NCI-H2107 treated with DMSO at 0.1 percent for 48 hours (cell line): ENCODE data around the gene LTBP2.

ENCODE experiments used
- DNase-seq: peaks from one replicate; lab custom pipeline; 2025; ENCODE audit not compliant: unreplicated experiment; lab: John Stamatoyannopoulos, UW

Gene LTBP2

DNA sequence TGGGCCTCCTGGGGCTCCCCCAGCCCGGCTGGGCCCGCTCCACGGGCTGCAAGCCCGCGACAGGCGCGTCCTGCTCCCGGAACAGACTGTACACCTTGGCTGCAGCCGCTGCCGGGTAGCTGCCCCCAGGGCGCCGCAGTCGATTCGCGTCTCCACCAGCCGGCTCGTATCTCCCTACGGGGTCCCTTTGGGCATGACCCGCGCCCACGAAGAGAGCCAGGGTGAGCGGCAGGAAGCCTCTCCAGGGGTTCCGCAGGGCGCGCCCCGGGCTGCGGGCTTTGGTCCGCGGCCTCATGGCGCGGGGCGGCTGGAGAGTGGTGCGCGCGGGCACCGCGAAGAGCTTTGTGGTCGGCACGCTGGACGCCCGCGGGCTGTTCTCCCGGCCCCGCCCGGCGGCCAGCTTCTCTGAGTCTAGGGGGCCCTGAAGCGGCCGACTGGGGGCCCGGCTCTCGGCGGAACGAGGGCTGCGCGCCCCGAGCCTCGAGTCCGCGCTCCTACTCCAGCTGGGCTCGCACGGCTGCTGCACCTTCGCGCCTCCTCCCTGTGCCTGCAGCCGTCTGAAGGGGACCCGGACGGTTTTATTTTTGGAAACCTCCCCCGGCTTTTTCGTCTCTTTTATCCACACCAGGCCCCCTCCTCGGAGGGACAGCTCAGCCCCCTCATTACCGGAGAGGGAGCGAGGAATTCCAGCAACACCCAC lies at the start of gene LTBP2:
Gene LTBP2, minus strand, starts transcription at position 588 of the 700 bp plus-strand sequence. Its CDS starts 293 bp downstream, at position 295.
- DNase-seq: no peak

DNA sequence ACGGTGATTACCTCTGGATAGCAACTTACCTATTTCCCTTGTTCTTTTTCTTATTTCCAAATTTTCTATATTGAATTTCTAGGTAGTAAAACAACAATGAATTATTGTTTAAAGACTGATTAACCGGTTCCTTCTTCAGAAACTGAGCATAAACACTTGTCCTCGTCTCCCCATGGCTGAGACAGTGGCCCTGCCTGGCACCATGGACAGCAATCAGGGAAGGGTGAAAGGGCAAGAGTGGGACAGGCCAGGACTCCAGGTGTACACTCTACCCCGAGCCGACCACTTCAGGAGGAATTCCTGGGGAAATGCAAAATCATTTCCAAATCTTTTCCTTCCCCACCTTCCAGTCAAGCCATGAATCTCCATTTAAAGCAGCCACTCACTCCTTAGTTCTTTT lies 48.8 kb upstream of the LTBP2 start:
- no peak for DNase-seq

DNA sequence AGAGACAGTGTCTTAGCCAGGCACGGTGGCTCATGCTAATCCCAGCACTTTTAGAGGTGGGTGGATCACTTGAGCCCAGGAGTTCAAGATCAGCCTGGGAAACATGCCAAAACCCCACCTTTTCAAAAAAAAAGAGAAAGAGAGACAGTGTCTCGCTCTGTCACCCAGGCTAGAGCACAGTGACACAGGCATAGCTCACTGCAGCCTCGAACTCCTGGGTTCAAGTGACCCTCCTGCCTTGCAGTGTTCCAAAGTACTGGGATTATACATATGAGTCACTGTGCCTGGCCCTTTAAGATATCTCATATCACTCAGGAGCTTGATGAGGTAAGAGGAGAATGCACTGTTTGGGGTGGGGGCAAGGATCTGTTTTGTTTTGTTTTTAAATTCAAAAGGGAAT lies 48.1 kb upstream of the LTBP2 start:
- no peak for DNase-seq

DNA sequence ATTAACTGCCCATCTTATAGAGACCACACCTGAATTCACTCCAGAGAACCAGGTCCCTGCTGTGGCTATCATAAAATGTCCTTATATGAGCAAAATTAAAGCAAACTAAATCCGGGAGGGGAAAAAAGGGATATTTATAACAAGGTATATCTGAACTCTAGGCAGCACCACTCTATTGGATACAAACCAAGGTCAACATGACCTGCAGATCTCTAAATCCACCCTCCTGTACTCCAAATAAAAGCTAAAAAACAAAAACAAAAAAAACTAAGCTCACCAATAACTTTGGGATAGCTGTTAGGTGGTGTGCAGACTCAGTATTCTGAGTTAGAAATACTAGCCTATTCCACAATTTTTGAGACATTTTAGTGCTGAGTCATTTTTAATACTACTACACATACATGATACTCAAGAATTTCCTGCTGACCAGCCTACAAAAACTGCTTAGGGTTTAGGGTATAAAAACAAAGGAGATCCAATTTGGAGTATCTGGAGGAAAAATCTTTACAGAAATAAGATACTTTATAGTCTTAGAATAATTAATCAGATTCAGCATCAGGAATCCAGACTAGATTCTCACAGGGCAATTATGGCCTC lies 46.6 kb upstream of the LTBP2 start:
- DNase-seq: no peak

DNA sequence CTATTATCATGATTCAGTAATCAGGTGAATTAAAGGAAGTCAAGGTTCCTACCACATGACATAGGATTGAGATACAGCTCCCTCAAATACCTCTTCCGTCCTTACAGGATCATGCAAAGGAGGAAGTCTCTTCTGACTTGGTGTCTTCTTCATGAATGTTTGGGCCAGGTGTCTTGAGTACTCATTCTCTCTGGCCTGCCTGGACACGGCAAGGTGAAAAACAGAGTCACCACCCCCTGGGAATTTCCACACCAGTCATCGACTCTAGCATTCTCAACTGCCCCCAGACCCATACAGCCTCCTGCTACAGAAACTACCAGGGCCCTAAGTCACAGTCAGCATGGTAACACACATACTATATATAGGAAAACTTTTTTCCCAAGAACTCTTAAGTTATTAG lies 44.9 kb upstream of the LTBP2 start:
- no peak for DNase-seq

DNA sequence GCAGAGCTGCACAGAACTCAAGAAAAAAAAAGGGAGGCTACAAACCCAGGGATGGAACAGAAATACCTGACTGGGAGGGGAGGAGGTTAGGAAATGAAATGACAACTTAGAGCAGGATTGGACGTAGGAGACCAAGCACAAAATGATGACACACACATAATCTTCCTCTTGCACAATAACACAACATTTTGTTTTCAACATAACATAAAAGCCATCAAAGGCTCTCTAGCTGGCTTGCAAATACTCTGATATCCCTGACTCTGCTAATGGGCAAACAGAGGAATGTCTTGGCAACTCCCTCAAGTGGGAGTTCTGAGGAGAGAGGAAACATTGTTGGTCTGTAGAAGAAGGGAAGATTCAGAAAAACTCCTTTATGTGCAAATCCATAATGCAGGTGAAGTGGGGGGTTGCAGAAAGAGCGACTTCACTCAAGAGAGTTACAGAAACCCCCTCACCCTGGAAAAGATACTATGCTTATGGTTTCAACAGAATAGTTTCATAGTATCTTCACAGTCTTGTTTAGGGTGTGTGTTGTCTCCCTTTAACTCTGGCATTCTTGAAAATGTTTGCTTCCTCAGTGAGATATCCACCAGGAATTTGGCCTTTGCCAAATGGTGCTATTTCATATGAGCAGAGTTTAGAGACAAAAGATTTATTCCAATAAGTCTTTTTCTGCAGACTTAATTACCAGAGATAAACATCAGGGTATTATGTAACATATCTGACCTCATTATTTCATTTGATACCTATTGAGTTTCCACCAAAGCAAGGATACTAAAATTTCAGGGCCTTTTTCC lies 43.8 kb upstream of the LTBP2 start:
- DNase-seq: no peak

DNA sequence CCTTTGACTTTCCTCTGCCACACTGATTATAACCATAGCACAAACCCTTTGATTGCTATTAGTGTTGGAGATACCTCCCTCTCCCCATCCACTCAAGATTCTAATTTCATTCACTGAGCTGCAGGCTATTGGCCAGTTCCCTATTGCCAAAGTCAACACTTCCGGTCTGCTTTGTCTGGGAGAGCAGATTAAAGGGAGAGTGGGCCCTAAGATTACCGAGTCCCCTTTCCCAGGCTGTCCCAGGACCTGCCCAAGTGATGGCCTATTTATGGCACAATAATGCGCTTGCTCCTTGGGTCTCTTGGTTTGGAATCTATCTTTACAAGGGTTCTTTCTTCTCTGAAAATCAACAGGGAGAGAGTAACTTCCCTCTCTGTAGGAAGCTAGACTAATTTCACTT lies 42.9 kb upstream of the LTBP2 start:
- DNase-seq: no peak

DNA sequence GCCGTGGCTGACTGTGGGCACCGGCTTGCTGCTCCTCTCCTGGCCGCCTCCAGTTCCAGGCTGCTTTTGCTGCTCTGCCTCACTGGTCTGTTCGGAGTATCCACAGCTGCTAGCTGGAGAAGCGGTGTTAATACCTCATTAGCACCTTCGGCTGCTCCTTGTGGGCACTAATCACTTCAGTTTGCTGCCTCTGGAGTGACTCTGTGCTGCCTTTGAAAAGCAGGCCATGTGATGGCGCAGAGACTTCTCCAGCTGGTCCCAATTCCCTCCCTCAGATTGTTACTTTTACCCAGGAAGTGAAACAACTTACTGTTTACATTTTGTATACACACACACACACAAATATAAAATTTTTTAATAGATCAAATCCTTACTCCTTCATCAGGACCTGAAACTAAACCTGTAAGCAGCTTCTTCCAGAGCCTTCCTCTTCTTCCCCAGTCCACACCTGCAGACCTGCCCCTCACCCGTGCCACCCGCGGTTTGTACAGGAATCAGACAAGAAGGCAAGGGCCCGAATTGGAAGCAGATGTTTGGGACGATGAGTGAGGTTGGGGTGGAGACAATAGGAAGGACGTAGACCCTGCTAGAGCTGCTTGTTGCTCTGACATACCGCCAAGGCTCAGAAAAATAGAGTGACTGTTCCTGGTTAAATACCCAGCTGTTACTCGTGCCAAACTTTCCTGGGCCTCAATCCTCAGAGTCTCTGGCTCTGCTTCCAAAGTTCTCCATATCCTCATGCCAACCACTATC lies 41.5 kb upstream of the LTBP2 start:
- DNase-seq: no peak

DNA sequence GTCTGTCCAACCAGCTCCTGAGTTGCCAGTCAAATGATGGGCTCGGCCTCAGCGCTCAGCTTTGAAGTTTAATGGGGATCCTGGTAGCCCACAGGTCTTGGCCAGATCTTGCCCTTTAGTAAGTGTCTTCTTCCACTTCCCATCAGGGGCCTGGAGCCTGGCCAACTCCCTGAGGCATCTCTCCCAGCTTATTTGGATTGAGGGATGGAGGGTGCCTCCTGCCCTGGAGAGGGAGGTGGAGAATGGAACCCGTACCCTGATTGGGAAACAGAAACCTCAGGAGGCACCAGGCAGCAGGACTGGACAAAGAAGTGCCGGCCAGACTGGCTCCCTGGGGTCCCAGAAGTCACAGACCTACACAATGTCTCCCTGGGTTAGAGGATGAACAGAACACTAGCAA lies 40.5 kb upstream of the LTBP2 start:
- no peak for DNase-seq

DNA sequence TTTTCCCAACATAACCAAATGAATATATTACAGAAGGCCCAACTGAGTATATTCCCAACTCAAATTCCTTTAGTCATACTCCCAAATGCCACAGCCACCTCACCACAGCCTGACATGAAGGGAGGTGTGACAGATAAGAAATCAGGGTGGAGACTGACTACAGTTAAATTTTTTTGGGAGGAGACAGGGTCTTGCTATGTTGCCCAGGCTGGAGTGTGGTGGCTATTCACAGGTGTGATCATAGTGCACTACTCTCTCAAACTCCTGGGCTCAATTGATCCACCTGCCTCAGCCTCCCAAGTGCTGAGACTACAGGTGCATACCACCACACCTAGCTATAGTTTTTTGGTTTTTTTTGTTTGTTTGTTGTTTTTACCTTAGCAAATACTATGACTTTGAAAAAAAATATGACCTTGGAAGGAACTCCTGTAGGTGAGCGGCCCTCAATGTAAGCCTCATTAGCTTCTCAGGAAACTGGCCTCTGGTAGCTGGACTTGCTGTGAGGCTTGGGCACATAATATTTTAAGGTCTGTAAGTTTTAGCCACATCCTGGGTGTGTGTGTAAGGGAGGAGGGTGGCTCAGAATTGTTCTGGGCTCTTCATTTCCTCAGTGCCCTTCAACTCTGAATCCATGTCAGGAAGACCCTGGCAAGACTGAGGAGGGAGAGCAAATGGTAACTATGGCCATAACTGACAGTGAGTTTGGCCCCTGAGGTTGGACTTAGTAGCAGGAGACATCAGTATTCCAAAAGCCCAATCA lies 39.1 kb upstream of the LTBP2 start:
- DNase-seq: no peak

DNA sequence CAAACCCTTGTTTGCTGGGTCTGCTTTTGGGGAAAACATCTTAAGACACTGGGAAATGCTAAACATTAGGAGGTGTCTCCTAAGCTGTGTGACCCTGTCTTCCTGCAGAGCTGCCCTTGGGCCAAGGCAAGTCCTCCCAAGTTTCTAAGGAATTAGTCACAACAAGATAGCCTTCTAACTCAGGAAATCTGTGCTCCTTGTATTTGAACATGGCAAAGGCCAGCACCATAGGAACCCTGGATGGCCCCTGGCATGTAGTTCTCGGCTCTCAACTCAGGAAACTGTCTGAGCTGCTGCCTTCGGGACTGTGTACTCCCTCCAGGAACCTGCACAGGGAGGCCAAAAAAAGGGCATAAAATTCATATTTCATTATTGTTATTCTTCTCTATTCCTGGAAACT lies 37.6 kb upstream of the LTBP2 start:
- DNase-seq: no peak

DNA sequence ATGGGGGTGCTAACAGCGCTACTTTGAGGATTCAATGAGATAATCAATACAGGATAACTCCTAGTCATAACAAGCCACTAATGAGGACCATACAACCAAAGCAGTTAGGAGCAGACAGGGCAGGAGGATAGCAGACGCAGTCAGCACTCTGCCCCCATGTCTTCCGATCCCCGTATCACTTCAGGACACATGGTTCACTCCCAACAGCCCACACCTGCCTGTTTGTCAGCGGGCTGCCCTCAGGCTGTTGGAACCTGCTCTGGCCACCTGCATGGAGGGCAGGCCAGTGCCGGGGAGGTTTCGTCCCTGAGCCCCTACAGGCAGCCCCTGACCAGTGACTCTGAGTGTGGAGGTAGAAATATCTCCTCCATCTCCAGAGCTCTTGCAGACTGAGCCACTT lies 37.1 kb upstream of the LTBP2 start:
- DNase-seq: no peak

DNA sequence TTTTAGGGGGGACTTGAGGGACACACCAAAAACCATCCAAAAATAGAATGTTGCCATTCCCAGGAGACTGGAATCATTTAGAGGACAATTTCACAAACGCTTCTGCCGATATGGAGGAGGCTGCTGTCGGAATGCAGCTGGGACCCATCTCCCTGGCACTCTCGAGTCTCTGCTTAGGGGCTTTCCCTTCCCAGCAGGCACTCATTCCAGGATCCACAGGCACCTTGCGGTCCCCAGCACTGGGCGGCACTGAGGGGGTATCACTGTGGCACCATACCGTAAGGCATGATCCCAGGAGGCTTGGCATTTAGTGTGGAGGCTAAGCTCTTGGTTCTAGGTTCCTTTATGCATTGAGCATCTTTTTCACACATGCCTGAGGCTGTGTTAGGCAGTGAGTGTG lies 36.6 kb upstream of the LTBP2 start:
- DNase-seq: no peak

DNA sequence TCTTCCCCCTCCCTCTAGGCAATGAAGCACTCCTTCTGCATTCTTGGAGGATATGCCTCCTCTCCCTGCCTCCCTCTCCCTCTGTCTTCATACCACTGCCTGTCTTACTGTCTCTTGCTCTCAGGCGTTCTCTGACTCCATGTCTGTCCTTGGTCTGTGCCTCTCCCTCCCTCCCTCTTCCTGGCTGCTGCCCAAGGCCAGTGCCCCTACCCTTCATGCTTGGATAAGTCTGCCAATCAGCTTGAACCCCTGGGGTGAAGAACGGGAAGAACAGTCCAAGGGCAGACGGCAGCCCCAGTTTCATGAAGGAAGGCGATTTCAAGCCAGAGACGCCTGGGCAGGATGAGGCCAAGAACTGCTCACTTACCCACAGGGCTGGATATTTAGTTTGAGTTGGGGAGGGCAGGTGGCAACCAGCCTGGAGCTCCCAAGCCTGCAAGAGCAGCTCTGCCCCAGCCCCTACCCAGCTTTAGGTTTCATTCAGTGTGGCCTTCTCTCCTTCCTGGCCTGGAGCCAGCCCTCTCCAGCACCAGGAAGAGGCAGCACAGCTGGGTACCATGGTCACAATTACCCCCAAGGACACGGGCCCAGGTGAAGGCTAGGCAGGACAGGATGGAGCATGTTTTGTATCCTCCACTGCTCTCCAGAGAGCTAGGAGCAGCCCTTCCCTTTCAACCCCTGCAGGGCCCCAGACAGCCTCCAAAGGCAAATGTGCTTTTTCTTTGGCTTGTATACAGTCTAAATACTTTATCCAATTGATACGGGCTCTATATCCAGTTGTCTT lies 35.8 kb upstream of the LTBP2 start:
- peak; percentile 80 for DNase-seq

DNA sequence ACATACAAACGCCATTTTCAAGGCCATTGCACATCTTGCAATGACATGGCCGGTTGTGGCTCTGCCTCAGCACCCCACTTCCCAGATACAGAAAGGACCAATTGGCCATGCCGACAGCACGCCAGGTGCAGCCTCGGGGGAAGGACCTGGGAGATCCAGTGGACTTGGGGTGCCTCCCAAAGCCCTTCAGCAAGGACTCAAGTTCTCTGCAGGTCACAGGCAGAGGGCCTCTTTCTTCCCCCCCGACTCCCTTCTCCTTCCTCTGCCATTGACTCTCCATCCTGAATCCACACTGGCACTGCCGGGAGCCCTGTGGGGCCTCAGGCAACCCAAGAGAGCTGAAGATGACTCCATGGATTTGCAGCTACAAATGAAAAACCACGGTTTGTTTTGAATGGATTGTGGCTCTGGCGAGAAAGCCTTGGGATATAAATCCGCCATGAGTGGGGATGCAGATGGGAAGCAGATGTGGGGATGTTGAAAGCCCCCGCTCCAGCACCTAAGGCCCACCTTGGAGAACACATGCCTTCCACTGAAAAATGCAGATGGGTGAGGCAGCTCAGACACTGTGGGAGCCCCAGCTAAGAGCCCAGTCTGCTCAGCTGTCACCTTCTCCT lies 35.1 kb upstream of the LTBP2 start:
- DNase-seq: no peak

DNA sequence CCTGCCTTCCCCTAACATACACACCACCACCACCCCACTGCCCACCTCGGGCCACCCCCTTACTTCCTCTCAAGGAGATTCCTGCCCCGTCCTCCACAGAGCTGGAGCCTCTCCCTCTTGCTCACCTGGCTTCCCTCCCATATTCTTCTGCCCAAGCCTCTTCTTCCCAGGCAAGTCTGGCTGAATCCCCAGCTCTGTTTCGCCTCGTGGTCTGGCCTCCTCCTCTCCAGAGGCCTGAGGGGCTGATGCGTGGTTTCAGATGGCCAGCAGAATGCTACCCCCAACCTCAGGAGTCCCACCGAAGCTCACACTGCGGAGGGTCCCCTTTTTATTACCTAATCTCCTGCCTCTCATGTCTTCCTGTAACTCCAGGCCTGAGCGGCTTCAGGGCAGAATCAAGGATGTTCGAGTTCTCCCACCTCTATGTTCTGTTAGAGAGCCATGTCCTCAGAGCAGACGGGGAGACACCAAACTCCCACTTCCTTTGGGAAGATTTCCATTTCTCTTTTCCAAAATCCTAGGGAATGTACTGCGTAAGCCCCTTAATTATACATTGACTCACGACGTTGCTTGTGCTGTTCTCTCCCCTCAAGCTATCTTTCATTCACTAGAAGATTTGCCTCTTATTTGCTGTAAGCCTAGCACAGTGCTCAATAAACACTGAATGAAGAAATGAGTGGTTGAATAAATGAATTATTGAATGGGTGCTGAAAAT lies 33.9 kb upstream of the LTBP2 start:
- no peak for DNase-seq

DNA sequence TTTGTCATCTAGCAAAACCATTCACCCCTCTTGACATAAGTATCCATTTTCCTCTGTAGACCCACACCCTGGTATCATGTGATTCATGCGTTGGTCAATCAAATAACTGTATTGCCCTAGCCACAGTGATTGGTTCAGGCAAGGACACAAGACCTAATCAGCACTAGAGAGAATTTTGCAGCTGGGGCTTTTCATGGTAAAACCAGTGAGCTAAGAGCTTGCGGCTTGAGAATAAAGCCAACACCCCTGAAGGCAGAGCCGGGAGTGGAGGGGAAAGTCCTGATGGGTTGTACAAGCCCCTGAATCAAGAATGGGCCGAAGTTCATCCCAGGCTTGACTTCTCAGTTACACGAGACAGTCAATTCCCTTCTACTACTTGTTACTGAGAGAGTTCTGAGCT lies 33.2 kb upstream of the LTBP2 start:
- DNase-seq: no peak

DNA sequence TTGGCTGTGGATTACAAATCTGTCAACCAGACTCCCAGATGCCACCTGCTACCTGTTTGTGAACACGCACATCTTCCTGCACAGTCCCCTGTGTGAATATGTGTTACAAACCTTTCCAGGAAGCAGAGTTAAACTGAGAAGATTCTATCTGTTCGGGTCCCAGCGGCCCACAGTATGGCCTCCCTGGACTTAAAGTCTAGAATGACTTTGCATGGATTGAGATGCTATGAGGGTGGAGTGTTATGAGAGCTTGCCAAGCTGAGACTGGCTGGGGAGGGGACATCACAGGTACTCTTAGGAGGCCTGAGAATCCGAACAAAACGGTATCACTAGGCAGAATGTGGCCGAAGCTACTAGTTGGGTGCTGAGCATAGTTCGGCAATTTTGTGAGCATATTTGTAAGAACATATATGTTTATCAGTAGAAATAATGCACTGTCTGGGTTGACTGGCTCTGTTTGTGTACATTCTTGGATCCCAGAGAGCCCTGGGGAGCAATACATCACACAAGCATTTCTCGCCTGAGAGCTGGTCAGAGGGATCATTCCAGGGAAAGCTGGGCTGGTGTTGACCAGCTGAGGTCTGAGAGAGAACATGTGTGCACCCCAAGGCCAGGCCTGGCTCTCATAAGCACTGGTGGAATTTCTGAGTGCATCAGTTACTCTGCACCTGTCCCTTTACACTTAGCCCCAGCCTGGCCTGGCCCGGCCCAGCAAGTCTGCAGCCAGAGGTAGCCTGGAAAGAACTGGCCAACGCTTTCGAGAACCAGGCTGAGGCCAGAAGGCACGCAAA lies 29.8 kb upstream of the LTBP2 start:
- no peak for DNase-seq
